ENCODE results near the gene MB21D2. TPM values are rescaled to one million over a fixed set of nuclear protein-coding genes. Genes with fewer than 3 reads are reported as not detected.

The MB21D2 gene
- total RNA-seq, 1 experiment from 2014 or later: 2.8 TPM

DNA sequence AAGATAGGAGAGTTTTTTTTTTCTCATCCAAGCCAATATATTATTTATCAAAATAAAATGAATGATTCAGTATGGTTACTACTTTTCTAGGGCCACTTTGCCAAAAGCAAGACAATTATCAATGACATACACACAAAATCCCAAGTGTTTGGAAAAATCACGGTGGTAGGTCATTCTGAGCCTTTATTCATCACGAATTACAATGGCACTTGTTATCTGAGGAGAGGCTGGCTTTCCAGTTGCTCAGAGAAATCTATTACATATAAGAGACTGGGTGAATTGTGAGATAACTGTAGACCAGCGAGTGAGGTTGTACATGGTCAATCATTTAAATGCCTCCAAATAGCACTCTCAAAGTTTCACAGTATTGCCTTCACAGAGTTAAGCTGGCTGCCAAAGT lies 169.9 kb downstream of the MB21D2 start:
- Histone ChIP-seq H3K9me2 (ENCODE audit: insufficient read depth) (no peaks in the 10 kb centered on the region), H3K4me2 (ENCODE audit: low read length) (no peak overlapping the region), H3K4me3 (replicated peaks in 1 of 2; ENCODE audit: low read depth in 1 of 2, low read length in 2 of 2) (no peak overlapping the region), H3K27ac (ENCODE audit: low read depth, low read length) (no peak overlapping the region), H3K36me3 (ENCODE audit: control insufficient read depth in 1 of 2, insufficient read depth in 2 of 2, low read length in 2 of 2) (no peaks in the 10 kb centered on the region), H3K79me2 (ENCODE audit: insufficient read depth, low read length) (no peaks in the 10 kb centered on the region), H3K9ac (ENCODE audit: low read length) (no peak overlapping the region), H3K4me1 (ENCODE audit: control insufficient read depth in 1 of 2, insufficient read depth in 2 of 2, low read length in 2 of 2) (no peaks in the 10 kb centered on the region), H3K9me3 (ENCODE audit: control insufficient read depth in 1 of 2, insufficient read depth in 1 of 2, low read depth in 1 of 2, low read length in 2 of 2) (no peaks in the 10 kb centered on the region), H2AFZ (ENCODE audit: low read depth, low read length, poor library complexity, severe bottlenecking) (no peak overlapping the region), H3K27me3 (ENCODE audit: insufficient read depth, low read length) (peaks cover 4% of the 10 kb centered on the region; the same call in 1 of the 2 replicates), H4K20me1 (ENCODE audit: insufficient read depth) (no peaks in the 10 kb centered on the region)
- ChIA-PET CTCF (no interaction called here), RAD21 (ENCODE audit: low non-redundant PET in 1 of 2, low total read pairs in 2 of 2, uncharacterized antibody in 2 of 2, unreplicated experiment in 2 of 2) (no interaction called here), POLR2A (no interaction called here)
- intact Hi-C loops (cut with micrococcal nuclease): no loop called here
- no TSS peak for BruUV-seq (replicated peaks)
- TF ChIP-seq, protein P1, sequence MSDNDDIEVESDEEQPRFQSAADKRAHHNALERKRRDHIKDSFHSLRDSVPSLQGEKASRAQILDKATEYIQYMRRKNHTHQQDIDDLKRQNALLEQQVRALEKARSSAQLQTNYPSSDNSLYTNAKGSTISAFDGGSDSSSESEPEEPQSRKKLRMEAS (IDR thresholded peaks at IDR 0.05): no peak
- TF ChIP-seq, protein P2, sequence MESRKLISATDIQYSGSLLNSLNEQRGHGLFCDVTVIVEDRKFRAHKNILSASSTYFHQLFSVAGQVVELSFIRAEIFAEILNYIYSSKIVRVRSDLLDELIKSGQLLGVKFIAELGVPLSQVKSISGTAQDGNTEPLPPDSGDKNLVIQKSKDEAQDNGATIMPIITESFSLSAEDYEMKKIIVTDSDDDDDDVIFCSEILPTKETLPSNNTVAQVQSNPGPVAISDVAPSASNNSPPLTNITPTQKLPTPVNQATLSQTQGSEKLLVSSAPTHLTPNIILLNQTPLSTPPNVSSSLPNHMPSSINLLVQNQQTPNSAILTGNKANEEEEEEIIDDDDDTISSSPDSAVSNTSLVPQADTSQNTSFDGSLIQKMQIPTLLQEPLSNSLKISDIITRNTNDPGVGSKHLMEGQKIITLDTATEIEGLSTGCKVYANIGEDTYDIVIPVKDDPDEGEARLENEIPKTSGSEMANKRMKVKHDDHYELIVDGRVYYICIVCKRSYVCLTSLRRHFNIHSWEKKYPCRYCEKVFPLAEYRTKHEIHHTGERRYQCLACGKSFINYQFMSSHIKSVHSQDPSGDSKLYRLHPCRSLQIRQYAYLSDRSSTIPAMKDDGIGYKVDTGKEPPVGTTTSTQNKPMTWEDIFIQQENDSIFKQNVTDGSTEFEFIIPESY (IDR thresholded peaks at IDR 0.05; ENCODE audit: extremely low read depth, insufficient replicate concordance, low read length): no peak
- no peak for TF ChIP-seq ZNF274 (IDR thresholded peaks at IDR 0.05; ENCODE audit: low read depth, low read length)
- TF ChIP-seq, protein P3, sequence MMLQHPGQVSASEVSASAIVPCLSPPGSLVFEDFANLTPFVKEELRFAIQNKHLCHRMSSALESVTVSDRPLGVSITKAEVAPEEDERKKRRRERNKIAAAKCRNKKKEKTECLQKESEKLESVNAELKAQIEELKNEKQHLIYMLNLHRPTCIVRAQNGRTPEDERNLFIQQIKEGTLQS (IDR thresholded peaks at IDR 0.05): no peak
- TF ChIP-seq CEBPB (IDR thresholded peaks at IDR 0.05; ENCODE audit: low read depth): no peak
- no peak for TF ChIP-seq SRF (IDR thresholded peaks at IDR 0.05; ENCODE audit: low read depth)
- no peak for TF ChIP-seq SIN3A (IDR thresholded peaks at IDR 0.05; ENCODE audit: low read depth)
- no peak for TF ChIP-seq SP1 (IDR thresholded peaks at IDR 0.05; ENCODE audit: low read depth)
- no peak for TF ChIP-seq YY1 (IDR thresholded peaks at IDR 0.05; ENCODE audit: extremely low read depth, insufficient replicate concordance, low read depth, low read length)
- TF ChIP-seq EZH2phosphoT487 (IDR thresholded peaks at IDR 0.05; ENCODE audit: borderline replicate concordance): no peak
- TF ChIP-seq RAD21 (IDR thresholded peaks at IDR 0.05; ENCODE audit: low read depth): no peak
- TF ChIP-seq, protein P4, sequence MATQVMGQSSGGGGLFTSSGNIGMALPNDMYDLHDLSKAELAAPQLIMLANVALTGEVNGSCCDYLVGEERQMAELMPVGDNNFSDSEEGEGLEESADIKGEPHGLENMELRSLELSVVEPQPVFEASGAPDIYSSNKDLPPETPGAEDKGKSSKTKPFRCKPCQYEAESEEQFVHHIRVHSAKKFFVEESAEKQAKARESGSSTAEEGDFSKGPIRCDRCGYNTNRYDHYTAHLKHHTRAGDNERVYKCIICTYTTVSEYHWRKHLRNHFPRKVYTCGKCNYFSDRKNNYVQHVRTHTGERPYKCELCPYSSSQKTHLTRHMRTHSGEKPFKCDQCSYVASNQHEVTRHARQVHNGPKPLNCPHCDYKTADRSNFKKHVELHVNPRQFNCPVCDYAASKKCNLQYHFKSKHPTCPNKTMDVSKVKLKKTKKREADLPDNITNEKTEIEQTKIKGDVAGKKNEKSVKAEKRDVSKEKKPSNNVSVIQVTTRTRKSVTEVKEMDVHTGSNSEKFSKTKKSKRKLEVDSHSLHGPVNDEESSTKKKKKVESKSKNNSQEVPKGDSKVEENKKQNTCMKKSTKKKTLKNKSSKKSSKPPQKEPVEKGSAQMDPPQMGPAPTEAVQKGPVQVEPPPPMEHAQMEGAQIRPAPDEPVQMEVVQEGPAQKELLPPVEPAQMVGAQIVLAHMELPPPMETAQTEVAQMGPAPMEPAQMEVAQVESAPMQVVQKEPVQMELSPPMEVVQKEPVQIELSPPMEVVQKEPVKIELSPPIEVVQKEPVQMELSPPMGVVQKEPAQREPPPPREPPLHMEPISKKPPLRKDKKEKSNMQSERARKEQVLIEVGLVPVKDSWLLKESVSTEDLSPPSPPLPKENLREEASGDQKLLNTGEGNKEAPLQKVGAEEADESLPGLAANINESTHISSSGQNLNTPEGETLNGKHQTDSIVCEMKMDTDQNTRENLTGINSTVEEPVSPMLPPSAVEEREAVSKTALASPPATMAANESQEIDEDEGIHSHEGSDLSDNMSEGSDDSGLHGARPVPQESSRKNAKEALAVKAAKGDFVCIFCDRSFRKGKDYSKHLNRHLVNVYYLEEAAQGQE (IDR thresholded peaks at IDR 0.05; ENCODE audit: low read depth): no peak
- TF ChIP-seq CBX3 (IDR thresholded peaks at IDR 0.05; ENCODE audit: low read depth): no peak
- TF ChIP-seq JUND (IDR thresholded peaks at IDR 0.05): no peak
- no peak for TF ChIP-seq EGR1 (IDR thresholded peaks at IDR 0.05; ENCODE audit: low read depth)
- no peak for TF ChIP-seq ZFX (IDR thresholded peaks at IDR 0.05)
- no peak for TF ChIP-seq EZH2 (IDR thresholded peaks at IDR 0.05)
- no peak for TF ChIP-seq ELF1 (IDR thresholded peaks at IDR 0.05; ENCODE audit: borderline replicate concordance, low read depth)
- DNase-seq (ENCODE audit: low read depth, low spot score) (no peak), ATAC-seq (no peak)

Measured in HCT116 (cell line).